Naive thymus-derived CD4-positive, alpha-beta T cell (primary cell): Measurements from ENCODE around the gene DENND1B. TPM values are rescaled to one million over a fixed set of nuclear protein-coding genes. Genes with fewer than 3 reads are reported as not detected.

ENCODE experiments used
- ATAC-seq: fragments of 150-1000 bp; cut with Tn5 transposase; 2 replicates; pipeline ENCODE4 v1.10.0; 2021; ENCODE audit warnings: mild to moderate bottlenecking, moderate library complexity
- CTCF ChIA-PET: fragments of 350-600 bp; sonication (Branson Sonifier 250); formaldehyde crosslinking; loops from one replicate; lab custom pipeline; 2021; ENCODE audit warnings: antibody characterized with exemption; lab: Charles Lee
- POLR2A ChIA-PET: fragments of 350-600 bp; sonication (Branson Sonifier 250); formaldehyde crosslinking; loops from one replicate; lab custom pipeline; 2021; ENCODE audit warnings: antibody characterized with exemption, inconsistent platforms; lab: Charles Lee
- DNase-seq, 9 donors: peaks; one replicate each; pipeline versions ENCODE4 v3.0.0 to v3.0.0-alpha.2; 2020 to 2022; ENCODE audit warnings: mixed read lengths in 1 of 9
- H3K27ac ChIP-seq: one replicate; pipeline ENCODE4 v1.7.0; 2013; ENCODE audit warnings: mild to moderate bottlenecking, low read depth, low read length, moderate library complexity
- H3K27me3 ChIP-seq, 2 donors: one replicate each; pipeline ENCODE4 v1.7.0; 2013; ENCODE audit warnings: low read length in 2 of 2, mild to moderate bottlenecking in 2 of 2, moderate library complexity in 2 of 2; ENCODE audit not compliant: control insufficient read depth in 2 of 2, insufficient read depth in 2 of 2
- H3K36me3 ChIP-seq, 3 experiments: 1 replicate in 2 of 3; 2 replicates in 1 of 3; pipeline ENCODE4 v1.7.0; 2013; ENCODE audit warnings: low read length in 3 of 3, mild to moderate bottlenecking in 3 of 3, moderate library complexity in 1 of 3; ENCODE audit not compliant: insufficient read depth in 3 of 3, control insufficient read depth in 2 of 3
- H3K4me1 ChIP-seq, 2 donors: one replicate each; pipeline ENCODE4 v1.7.0; 2013; ENCODE audit warnings: low read length in 2 of 2, mild to moderate bottlenecking in 2 of 2, moderate library complexity in 1 of 2; ENCODE audit not compliant: control insufficient read depth in 2 of 2, insufficient read depth in 2 of 2
- H3K4me3 ChIP-seq: 2 replicates; pipeline ENCODE4 v1.7.0; 2013; ENCODE audit warnings: mild to moderate bottlenecking, low read length
- H3K9me3 ChIP-seq, 3 experiments: 1 replicate in 2 of 3; 2 replicates in 1 of 3; pipeline ENCODE4 v1.7.0; 2013; ENCODE audit warnings: low read length in 3 of 3; ENCODE audit not compliant: control insufficient read depth in 2 of 3
- H3K27ac Mint-ChIP-seq, 9 donors: one replicate each; pipeline ENCODE4 v1.8.0; 2020 to 2022; ENCODE audit warnings: mixed read lengths in 9 of 9, mild to moderate bottlenecking in 8 of 9, moderate library complexity in 5 of 9, inconsistent platforms in 2 of 9
- H3K27me3 Mint-ChIP-seq, 5 donors: one replicate each; pipeline ENCODE4 v1.8.0; 2021 to 2022; ENCODE audit warnings: mixed read lengths in 5 of 5, mild to moderate bottlenecking in 1 of 5
- H3K36me3 Mint-ChIP-seq, 5 donors: one replicate each; pipeline ENCODE4 v1.8.0; 2020 to 2022; ENCODE audit warnings: mixed read lengths in 5 of 5, mild to moderate bottlenecking in 3 of 5, inconsistent platforms in 1 of 5
- H3K4me1 Mint-ChIP-seq, 7 donors: one replicate each; pipeline ENCODE4 v1.8.0; 2020 to 2022; ENCODE audit warnings: mixed read lengths in 7 of 7, mild to moderate bottlenecking in 3 of 7, inconsistent platforms in 1 of 7
- H3K4me3 Mint-ChIP-seq, 10 donors: one replicate each; pipeline ENCODE4 v1.8.0; 2020 to 2022; ENCODE audit warnings: mild to moderate bottlenecking in 10 of 10, mixed read lengths in 10 of 10, moderate library complexity in 6 of 10, inconsistent platforms in 2 of 10
- H3K9me3 Mint-ChIP-seq, 11 donors: one replicate each; pipeline ENCODE4 v1.8.0; 2020 to 2022; ENCODE audit warnings: mixed read lengths in 11 of 11, mild to moderate bottlenecking in 4 of 11, inconsistent platforms in 1 of 11, moderate library complexity in 1 of 11
- intact Hi-C, 2 donors: fragments of 100-400 bp; cut with micrococcal nuclease; formaldehyde crosslinking; loops; one replicate each; pipeline ENCODE4 v1.15.1; 2023
- polyA plus RNA-seq, 2 donors: library from polyadenylated mRNA; unstranded; fragments of 300-500 nt; fragmentation: Illumina TruSeq; gene quantifications; one replicate each; pipeline ENCODE4 v1.2.3, GENCODE V29; 2021
- total RNA-seq, 6 experiments: library from RNA in 5 of 6; stranded (reverse) in 5 of 6; gene quantifications; 1 replicate in 5 of 6; 2 replicates in 1 of 6; pipeline ENCODE4 v1.2.3 and lab custom pipeline; 2021 to 2026

The DENND1B gene
- total and polyA plus RNA-seq, 7 experiments from 2014 or later: 7.3 to 28.7 (median 18.2) TPM

- Histone ChIP-seq H3K27ac (no peak overlapping the region), H3K4me1 (no peaks in the 10 kb centered on the region), H3K36me3 (no peaks in the 10 kb centered on the region), H3K4me3 (no peak overlapping the region), H3K9me3 (no peaks in the 10 kb centered on the region), H3K27me3 (no peaks in the 10 kb centered on the region)
- H3K4me3 Mint-ChIP-seq: no peak overlapping the region
- H3K36me3 Mint-ChIP-seq: no peaks in the 10 kb centered on the region
- CTCF ChIA-PET: no interaction called here
- intact Hi-C loops: no loop called here
- POLR2A ChIA-PET: no interaction called here
- peaks cover 0 to 8% (median 5%) of the 10 kb centered on the region in 7 donors for H3K4me1 Mint-ChIP-seq
- H3K9me3 Mint-ChIP-seq: no peaks in the 10 kb centered on the region
- peaks cover 0 to 5% (median 0%) of the 10 kb centered on the region in 5 donors for H3K27me3 Mint-ChIP-seq
- no peak for ATAC-seq
- no peak for DNase-seq
- H3K27ac Mint-ChIP-seq: peak overlapping the region in 1 of 9 donors; percentile 38
Measured at GRCh38 chr1:197468543-197469175, 306.6 kb downstream of the DENND1B start.

- ATAC-seq: no peak
- ChIA-PET CTCF (no interaction called here), POLR2A (no interaction called here)
- H3K9me3 Mint-ChIP-seq: no peaks in the 10 kb centered on the region
- no peak for DNase-seq
- Histone ChIP-seq H3K36me3 (no peaks in the 10 kb centered on the region), H3K27ac (no peak overlapping the region), H3K4me1 (no peaks in the 10 kb centered on the region), H3K4me3 (no peak overlapping the region), H3K27me3 (no peaks in the 10 kb centered on the region), H3K9me3 (no peaks in the 10 kb centered on the region)
- no peaks in the 10 kb centered on the region for H3K36me3 Mint-ChIP-seq
- H3K27me3 Mint-ChIP-seq: peaks cover 0 to 5% (median 0%) of the 10 kb centered on the region in 5 donors
- H3K4me1 Mint-ChIP-seq: peaks cover 0 to 8% (median 5%) of the 10 kb centered on the region in 7 donors
- no peak overlapping the region for H3K27ac Mint-ChIP-seq
- no peak overlapping the region for H3K4me3 Mint-ChIP-seq
- intact Hi-C loops: no loop called here
Measured at GRCh38 chr1:197467881-197468280, 307.4 kb downstream of the DENND1B start.

- Mint-ChIP-seq H3K4me1 (peaks cover 0 to 8% (median 5%) of the 10 kb centered on the region in 7 donors), H3K4me3 (no peak overlapping the region), H3K9me3 (no peaks in the 10 kb centered on the region), H3K27me3 (peaks cover 0 to 5% (median 0%) of the 10 kb centered on the region in 5 donors), H3K36me3 (no peaks in the 10 kb centered on the region), H3K27ac (no peak overlapping the region)
- H3K27me3 ChIP-seq: no peaks in the 10 kb centered on the region
- H3K36me3 ChIP-seq: no peaks in the 10 kb centered on the region
- no peaks in the 10 kb centered on the region for H3K4me1 ChIP-seq
- ChIA-PET POLR2A (no interaction called here), CTCF (no interaction called here)
- no peaks in the 10 kb centered on the region for H3K9me3 ChIP-seq
- ATAC-seq (peak; percentile 42), DNase-seq (no peak)
- no peak overlapping the region for H3K4me3 ChIP-seq
- H3K27ac ChIP-seq: no peak overlapping the region
- intact Hi-C loops: no loop called here
Measured at GRCh38 chr1:197466813-197467212, 308.5 kb downstream of the DENND1B start.

- DNase-seq (no peak), ATAC-seq (no peak)
- H3K27me3 ChIP-seq: no peaks in the 10 kb centered on the region
- no peaks in the 10 kb centered on the region for H3K4me1 ChIP-seq
- intact Hi-C loops: no loop called here
- no peak overlapping the region for H3K27ac Mint-ChIP-seq
- H3K36me3 ChIP-seq: no peaks in the 10 kb centered on the region
- peaks cover 0 to 5% (median 0%) of the 10 kb centered on the region in 5 donors for H3K27me3 Mint-ChIP-seq
- no peaks in the 10 kb centered on the region for H3K9me3 Mint-ChIP-seq
- peaks cover 0 to 8% (median 5%) of the 10 kb centered on the region in 7 donors for H3K4me1 Mint-ChIP-seq
- no peak overlapping the region for H3K4me3 ChIP-seq
- H3K4me3 Mint-ChIP-seq: no peak overlapping the region
- CTCF ChIA-PET: no interaction called here
- no peak overlapping the region for H3K27ac ChIP-seq
- POLR2A ChIA-PET: no interaction called here
- no peaks in the 10 kb centered on the region for H3K36me3 Mint-ChIP-seq
- H3K9me3 ChIP-seq: no peaks in the 10 kb centered on the region
Measured at GRCh38 chr1:197465528-197466327, 309.6 kb downstream of the DENND1B start.

DNA sequence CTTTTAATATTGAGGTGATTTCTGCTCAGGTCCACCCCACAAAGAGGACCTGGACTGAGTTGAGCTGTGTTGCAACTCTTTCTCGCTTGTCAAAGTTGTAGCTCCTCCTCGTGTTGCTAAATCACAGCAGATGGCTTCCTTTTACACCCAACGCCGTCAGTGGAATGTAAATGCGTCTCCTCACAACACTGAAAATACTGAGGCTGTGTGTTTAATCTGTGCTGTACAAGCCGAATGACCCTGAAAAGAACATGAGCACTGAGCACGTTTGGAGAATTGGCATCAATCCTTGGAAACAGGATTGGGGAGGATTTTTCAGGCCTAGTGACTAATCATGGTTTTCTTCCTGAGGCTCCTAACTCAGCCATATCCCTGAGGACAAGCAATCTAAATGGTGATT lies 311.2 kb downstream of the DENND1B start:
- no peak for DNase-seq
- intact Hi-C loops: no loop called here
- Mint-ChIP-seq H3K4me1 (peaks cover 0 to under 1% (median 0%) of the 10 kb centered on the region in 7 donors), H3K27me3 (peaks cover 0 to 2% (median 0%) of the 10 kb centered on the region in 5 donors), H3K27ac (no peak overlapping the region), H3K36me3 (no peaks in the 10 kb centered on the region), H3K9me3 (no peaks in the 10 kb centered on the region), H3K4me3 (no peak overlapping the region)
- Histone ChIP-seq H3K27me3 (no peaks in the 10 kb centered on the region), H3K4me1 (no peaks in the 10 kb centered on the region), H3K9me3 (no peaks in the 10 kb centered on the region), H3K27ac (no peak overlapping the region), H3K36me3 (no peaks in the 10 kb centered on the region), H3K4me3 (no peak overlapping the region)
- ChIA-PET POLR2A (no interaction called here), CTCF (no interaction called here)
- ATAC-seq: peak; percentile 56

- POLR2A ChIA-PET: no interaction called here
- intact Hi-C loops: no loop called here
- Histone ChIP-seq H3K27ac (no peak overlapping the region), H3K9me3 (no peaks in the 10 kb centered on the region), H3K4me3 (no peak overlapping the region), H3K36me3 (no peaks in the 10 kb centered on the region), H3K27me3 (no peaks in the 10 kb centered on the region), H3K4me1 (no peaks in the 10 kb centered on the region)
- CTCF ChIA-PET: no interaction called here
- Mint-ChIP-seq H3K9me3 (no peaks in the 10 kb centered on the region), H3K4me3 (no peak overlapping the region), H3K36me3 (no peaks in the 10 kb centered on the region), H3K4me1 (no peaks in the 10 kb centered on the region), H3K27ac (no peak overlapping the region), H3K27me3 (no peaks in the 10 kb centered on the region)
- ATAC-seq (no peak), DNase-seq (no peak)
Measured at GRCh38 chr1:197463142-197463541, 312.1 kb downstream of the DENND1B start.
